ENCODE data around the gene BCO1.

The BCO1 gene

DNA sequence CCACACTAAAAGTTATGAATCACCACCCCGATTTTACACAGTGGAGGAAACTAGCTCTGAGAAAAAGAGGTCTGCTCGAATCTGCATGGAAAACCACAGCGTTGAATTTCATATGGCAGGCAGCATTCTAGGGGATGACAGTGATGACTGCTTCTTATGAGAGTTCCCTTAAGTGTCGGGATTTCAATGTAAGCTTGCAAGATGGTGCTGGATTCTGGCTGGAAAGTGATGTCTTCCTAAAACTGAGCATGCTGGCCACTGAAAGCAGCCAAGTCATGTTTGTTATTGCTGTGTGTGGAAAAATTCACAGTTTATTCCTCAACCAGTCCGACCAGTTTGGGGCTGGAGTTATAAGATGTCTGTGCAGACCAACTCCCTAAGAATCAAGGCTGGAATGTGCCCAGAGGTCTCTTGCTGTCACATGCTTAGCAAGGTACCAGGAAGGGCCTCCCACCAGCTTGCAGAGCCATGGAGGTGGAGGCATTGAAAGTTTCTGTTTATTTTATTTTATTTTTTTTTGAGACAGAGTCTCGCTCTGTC lies 39.1 kb downstream of the BCO1 start:
- no peak for DNase-seq

DNA sequence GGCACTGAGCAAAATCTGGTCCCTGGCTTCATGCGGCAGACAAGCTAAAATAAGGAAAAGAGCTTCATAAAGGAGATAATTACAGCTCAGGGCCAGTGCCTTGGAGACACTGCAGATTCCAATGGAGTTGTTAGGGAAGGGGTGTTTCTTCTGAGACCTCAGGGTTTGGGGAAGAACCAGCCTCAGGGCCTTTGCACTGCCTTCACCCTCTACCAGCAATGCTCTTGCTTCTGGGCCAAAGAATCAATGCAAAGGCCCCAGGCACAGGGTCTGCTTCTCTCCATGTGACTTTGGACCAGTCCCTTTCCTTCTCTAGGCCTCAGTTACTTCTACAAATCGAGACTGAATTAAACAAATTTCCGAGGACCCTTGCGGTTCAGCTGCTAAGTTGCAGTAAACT lies 40.0 kb downstream of the BCO1 start:
- DNase-seq: no peak

DNA sequence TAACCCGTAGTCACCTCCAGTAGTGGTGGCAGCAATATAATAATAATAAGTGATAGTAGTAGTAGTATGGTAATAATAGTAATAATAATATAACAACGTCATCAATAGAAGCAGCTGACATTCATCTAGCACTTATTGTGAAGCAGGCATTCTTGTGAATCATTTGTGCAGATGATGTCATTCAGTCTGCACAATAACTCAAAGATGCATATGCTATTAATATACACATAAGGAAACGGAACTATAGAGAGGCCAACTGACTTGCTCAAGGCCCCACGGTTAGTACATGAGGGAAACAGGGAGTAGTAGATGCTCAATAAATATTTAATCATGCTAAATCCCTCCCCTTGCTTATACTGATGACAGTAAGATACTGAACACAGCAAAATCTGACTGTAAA lies 40.9 kb downstream of the BCO1 start:
- DNase-seq: peak; percentile 34

DNA sequence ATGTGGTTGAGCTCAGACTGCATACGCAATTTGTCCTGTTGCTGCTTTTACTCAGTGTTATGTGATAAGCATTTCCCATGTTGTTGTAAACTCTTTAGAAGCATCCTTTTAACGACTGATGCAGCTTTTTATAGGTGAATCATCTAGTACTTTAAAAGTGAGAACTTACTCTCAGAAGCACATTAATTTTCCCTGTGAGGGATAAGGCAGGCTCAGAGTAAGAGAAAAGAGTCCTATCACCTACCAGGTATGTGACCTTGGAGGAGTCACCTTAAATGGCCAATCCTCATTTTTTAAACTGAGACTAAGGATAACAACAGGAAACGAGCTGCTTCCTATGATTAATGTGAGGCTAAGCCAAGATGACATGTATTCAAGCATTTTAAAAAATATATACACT lies 41.9 kb downstream of the BCO1 start:
- DNase-seq: no peak

DNA sequence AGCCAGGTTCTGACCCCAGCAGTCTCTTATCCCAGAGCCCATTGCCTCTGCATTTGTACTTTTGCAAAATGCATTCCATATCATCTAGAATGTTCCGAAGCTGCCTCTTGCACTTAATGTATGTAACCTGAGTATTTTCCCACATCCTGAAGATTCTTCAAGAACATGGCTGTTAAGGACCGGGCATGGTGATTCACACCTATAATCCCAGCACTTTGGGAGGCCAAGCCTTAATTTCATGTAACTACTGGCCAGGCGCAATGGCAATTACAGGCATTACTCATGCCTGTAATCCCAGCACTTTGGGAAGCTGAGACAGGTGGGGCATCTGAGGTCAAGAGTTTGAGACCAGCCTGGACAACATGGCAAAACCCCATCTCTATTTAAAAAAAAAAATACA lies 44.6 kb downstream of the BCO1 start:
- DNase-seq: no peak

DNA sequence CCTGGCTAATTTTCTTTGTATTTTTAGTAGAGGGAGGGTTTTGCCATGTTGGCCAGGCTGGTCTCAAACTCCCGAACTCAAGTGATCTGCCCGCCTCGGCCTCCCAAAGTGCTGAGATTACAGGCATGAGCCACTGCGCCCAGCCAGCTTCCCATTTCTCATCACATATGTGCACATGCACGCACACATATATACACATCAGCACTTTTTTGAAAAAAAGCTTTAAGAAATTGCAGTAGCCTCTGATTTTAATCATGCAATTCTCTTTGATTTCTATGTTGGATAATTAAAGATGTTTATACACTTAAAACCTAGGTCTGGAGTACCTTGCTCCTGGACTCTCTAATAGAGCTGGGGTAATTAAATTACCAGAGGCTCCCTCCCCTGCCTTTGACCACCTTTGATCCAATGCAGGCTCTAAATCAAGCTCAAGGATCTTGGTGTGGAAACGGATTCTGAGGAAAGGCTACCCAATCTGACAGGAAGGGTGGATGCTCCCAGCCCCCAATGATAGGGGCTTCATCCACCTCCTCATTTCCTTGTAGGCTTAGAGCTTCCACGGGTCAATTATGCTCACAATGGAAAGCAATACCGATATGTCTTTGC lies 46.6 kb downstream of the BCO1 start:
- DNase-seq: no peak

DNA sequence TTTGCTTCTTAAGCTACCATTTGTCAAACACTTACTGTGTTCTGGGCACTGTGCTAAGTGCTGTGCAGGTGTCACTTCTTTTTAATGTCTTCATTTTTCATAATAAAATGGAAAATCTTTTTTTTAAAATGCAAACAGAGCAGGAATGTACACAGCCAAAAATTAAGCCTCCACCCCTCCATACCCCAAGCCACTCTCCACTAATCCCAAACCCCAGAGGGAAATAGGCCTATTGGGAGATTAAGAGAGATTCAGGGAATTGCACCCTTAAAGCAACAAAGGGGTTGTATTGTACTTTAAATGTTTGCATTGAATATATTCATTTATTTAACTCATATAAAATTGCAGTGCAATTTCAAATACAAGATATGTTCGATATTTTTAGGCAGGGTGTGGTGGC lies 47.7 kb downstream of the BCO1 start:
- DNase-seq: no peak

DNA sequence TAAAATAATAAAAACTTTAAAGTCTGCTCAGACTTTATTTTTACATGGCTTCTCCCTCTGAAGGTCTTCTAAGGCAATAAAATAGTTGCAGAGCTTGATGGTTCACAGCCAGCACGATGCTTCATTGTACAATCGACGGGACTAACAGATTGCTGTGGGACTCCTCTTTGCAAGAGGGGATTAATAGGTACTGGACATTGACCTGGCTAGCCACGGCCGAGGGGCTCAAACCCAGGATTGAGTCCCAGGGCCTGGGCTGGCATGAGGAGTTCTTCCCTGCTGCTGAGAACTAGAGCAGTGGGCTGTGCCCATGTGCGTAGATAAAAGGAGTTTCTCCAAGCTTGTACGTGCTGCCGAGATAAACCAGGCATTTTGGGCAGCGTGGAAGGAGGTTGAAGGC lies 52.6 kb downstream of the BCO1 start:
- no peak for DNase-seq

DNA sequence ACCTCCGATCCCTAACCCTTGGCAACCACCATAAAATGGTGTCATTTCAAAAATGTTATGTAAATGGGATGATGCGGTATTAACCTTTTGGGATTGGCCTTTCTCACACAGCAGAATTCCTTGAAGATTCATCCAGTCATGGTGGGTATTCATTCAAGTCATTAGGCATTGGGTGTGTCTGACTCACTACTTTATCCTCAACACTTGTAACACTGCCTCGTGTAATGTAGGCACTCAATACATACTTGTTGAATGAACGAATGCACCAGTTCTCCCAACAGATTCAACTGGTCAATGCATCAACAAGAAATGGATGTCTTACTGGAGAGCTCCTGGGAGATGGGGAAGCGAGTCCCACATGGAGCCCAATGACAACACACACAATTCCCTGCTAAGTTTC lies 54.4 kb downstream of the BCO1 start:
- DNase-seq: no peak

DNA sequence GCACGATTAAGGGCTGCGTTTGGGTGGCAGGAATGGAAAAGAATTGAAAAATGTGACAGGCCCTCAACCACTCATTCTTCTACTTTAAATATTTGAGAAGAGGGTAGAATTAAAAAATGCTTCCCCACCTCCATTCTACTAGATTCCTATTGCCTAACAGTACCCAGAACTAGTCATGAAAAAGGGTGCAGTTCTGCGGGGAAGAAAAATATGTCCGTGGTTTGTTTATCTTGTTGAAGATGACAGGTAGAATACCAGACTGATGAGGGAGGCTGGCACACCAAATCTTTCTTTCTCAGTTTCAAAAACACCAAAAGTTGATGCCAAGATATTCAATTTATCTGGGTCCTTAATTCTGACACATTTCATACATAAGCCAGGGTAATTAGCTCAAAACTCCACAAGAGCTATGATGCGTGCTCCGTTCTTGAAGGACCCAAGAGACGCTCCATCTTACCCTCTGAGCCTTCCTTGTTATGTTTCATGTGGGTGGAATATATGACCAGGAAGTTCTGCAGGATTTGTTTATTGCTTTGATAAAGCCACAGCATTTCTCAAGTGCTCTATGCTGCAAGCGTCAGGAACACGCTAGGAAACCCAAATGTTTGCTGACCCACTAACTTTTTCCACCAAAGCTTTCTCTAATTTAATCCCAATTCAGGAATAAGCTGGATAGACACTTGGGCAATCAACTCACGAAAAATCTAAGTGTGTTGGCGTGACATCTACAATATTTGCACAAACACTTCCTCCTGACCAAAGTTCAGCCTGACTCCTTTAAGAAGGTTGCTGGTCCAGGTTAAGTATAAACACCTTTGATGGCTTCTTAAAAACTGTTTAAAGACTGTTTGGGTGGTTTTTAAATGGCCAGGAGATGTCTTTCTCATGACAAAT lies 55.7 kb downstream of the BCO1 start:
- no peak for DNase-seq

DNA sequence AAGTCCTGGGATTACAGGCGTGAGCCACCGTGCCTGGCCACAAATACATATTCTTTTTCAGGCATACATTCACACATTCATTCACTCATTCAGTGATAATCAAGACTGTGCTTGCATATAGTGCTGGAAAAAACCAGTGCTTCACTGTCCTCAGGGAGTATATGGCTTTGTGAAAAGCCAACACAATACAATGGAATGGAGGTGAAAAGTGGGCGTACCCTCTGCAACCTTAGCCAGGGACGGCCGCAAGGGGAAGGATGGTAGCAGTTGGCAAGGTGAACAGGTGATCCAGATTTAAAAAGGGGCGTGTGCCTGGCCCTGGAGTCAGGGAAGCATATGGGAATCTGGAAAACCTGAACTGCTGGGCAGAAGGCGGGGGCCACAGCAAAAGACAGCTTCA lies 58.1 kb downstream of the BCO1 start:
- DNase-seq: no peak

DNA sequence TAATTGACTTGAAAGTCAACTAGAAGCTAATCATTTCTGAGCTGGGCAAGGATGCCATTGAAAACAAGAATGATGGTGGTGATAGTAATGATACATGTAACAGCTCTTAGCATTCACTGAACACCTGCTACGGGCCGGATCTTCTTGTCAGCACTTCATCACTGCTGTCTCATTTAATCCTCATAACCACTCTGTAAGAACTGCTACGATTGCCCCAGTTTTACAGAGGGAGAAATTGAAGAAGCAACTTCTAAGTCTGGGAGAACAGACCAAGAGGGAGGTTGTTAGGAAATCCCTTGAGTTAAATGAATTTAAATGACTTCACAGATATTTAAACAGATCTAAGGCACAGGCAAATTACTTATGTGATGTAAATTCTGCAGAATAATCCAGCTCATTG lies 69.3 kb downstream of the BCO1 start:
- no peak for DNase-seq

DNA sequence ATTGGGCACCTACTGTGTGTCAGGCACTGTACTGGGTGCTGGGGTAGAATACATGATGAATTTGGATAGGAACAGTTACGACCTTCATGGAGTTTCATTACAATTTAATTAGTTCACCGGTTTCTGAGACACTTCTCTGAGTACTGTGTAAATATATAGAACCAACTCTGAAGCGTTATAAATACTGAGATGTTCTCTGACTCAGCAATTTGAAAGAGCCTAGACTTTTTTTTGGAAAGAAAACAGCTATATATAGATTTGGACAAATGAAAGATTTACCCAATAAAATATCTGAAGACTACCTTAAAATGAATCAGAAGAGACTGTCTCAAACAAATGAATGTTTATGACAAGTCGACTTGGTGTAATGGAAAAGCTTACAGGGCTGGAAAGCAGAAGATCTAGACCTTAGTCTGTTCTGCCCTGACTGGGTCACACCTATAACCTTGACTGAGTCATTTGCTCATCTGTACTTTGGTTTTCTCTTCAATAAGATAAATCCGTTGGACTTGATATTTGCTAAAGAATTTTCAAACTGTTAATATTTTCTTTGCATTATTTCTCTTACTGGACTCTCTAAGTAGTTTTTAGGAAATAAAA lies 71.7 kb downstream of the BCO1 start:
- DNase-seq: no peak

DNA sequence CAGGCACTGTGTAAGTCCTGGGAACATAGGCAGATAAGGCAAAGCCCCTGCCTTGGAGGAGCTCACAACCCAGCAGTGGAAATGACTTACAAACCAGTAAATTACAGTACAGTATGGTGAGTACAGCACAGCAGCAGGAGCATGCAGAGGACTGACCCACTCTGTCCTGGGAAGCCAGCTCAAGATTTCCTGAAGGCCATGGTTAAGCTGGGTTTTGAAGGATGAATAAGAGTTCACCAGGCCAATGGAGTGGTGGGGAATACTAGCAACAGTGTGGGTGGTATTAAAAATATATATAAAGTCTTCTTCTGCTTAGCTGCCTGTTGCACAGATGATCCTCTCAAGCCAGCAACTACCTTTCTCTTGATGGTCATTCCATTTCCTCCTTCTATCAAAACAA lies 73.3 kb downstream of the BCO1 start:
- DNase-seq: no peak

DNA sequence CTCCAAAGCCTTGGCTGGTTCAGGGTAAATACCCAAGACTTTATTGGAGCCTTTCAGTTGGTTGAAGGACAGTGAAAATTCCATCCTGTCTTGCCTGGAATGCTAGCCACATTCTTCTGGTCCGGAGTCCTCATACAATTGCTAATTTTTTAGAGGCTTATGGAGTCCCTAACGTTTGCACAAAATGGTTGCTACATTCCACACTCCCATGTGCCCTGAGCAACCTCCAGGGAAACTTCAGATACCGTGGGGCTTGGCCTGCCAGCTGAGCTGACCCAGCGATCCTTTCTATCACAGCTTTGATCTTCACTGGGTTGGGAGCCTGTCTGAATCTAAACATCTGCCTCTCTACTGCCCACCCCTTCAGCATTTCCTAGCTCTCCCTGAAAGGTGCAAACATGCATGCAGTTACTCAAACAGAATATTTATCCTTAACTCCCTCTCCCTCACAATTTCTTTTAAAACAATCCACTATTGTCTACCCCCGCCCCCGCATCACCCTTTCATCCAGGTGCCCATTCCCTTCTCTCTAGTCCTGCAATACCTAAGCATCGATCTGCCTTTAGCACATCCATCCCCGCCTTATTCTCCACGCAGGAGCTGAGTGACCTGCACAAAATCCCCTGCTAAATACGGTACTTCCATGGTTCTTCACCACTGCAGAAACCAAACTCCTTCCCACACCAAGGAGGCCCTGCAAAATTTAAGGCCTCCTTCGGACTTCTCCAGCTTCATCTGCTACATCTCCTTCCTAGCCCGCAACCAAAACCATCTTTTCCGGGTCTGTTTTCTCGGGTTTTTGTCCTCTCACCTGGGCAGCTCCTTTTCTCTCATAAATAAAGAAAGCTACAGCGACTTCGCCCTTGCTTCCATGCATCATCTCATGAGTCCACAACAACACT lies 75.5 kb downstream of the BCO1 start:
- peak; percentile 18 for DNase-seq

DNA sequence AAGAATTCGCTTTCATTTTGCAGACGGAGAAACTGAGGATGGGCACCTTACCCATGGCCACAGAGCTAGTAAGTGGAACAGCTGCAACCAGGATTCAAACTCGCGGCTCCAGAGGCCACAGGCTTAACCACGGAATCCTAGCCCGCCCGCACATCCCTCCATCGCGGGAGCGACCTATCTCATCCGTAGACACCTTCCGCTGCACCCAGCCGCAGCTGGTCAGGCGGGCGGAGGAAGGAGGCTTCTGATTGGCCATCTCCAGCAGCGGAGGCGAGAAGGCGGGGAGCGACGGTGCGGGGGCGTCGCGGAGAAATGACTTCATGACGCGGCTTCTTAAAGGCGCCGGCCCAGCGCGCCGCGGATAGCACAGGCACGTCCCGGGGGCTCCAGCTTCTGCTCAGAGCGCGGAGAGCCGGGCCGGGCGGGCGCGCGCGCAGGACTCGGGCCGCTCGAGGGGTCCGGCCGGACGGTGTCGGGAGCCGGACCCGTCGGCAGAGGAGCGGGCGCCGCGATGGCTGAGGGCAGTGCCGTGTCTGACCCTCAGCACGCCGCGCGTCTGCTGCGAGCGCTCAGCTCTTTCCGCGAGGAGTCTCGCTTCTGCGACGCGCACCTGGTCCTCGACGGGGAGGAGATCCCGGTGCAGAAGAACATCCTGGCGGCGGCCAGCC lies 76.2 kb downstream of the BCO1 start, which contains the start of gene GAN:
Gene GAN, plus strand, starts transcription at position 360 of the 668 bp plus-strand sequence. Its CDS starts 152 bp downstream, at position 512.
- peak; percentile 95 for DNase-seq

DNA sequence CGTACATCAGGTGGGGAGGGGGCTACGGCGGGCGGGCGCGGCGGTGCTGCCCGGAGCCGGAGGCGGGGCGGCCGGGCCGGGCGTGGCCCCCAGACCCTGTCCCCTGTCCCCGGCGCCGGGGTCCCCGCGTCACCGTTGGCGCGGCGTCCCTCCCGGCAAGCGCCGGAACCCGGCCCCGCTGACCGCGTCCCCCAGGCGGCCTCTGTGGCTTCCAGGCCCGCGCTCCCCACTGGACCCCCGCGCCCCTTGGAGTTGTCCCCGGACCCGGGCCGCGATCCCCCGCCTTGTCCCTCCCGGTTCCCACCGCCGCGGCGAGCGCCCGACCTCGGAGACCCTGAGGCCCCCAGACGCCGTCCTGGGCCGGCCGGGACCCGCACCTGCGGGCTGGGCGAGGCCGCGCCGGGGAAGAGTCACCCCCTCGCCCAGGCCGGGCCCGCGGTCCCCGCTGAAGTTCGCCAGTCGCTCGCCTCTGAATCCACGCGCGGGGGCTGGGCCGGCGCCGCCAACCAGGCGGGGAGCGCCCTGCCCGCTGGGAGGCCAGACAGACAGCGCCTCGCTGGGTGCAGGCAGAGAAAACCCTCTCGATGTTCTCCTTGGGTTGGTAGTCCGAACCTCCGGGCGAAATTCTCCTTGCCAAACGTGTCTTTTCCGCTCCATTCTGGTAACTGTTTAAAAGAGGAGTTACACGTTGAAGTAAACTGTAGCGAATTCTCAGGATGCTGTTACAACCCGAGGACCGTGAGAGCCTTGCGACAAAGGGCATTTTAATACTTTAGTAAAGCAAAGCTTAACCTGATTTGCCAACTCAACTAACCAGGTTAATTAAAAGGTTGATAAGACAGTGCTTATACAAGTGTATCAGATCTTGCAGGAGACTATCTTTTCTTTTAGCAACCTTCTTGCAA lies 77.0 kb downstream of the BCO1 start:
- DNase-seq: peak; percentile 35

DNA sequence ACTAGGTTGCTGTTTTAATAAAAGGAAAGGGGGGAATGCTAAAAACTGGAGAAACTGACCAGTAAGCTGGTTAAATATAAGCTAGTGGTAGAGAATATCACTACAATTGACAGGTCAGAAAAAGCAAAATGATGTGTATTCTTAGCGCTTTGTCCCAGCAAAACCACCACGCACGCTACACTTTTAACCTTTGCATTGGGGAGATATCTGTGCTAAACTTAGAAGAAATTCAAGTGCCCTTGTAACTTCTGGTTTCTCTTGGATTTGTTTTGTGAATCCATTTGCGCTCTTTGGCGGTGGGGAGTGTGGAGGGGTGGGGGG lies 77.6 kb downstream of the BCO1 start:
- no peak for DNase-seq

DNA sequence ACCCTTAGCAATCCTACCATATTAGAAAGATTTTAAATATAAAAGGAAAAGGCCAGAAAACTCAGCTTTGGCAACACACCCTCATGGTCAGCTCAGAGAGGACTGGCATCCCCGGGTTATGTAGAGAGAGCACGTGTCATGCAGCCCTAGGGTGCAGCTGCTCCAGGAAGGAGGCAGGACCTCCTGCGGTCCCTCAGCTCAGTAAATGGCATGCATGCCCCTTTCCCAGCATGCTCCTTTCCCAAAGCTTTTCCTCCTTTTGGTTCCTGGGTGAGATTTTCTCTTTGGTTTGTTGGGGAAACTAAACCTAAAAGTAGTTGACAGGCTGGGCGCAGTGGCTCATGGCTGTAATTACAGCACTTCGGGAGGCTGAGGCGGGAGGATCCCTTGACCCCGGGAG lies 80.2 kb downstream of the BCO1 start:
- peak; percentile 15 for DNase-seq

DNA sequence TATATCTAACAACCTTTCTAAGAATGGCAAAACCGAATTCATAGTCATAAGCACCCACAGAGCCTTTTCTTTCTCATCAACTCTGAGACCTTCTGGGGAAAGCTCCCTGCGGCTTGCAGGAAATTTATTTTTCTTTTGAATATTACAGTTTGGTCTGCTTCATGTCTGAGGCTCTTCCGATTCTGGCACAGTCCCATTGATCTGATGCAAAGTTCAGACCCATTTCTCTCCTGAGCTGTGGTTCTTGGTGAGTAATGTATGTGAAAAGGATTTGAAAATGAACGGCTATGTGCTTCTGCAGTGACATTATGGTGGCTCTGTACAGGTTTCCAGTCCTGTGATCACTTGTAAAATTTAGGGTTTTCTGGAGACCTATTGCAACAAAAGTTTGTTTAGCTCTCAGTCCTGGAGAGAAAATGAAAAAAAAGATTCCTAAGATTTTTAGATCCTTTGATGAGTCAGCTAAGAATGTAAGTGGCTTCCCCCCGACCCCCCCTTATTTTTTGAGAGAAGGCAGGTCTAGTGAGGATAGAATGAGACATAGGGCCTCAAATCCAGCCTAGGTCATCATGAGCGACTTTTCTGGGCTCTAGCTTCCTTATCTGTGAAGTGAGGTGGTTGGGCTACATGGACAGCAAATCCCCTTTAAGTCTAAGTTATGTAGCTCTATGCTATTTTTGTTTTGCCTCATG lies 80.9 kb downstream of the BCO1 start:
- peak; percentile 83 for DNase-seq

Data from fibroblast of skin of scalp (primary cell).